HepG2 (cell line): ENCODE measurements around the gene SLC4A5. TPM values are rescaled to one million over a fixed set of nuclear protein-coding genes. Genes with fewer than 3 reads are reported as not detected.
A peak's percentile ranks its signal among the peaks of the same experiment; 100 is the strongest.

ENCODE experiments used
- BRF2 ChIP-seq: sonication (generic); formaldehyde crosslinking; IDR thresholded peaks from 2 replicates; pipeline ENCODE4 v1.8.1; 2022; ENCODE audit warnings: mild to moderate bottlenecking, missing genetic modification reagents
- CEBPG ChIP-seq: IDR thresholded peaks from 2 replicates; pipeline ENCODE4 v1.6.1; 2016
- CSRNP2 ChIP-seq: sonication (generic); formaldehyde crosslinking; conservative IDR thresholded peaks from 2 replicates; pipeline ENCODE4 v1.8.0; 2022; ENCODE audit warnings: low read depth, missing genetic modification reagents
- DR1 ChIP-seq: sonication (generic); formaldehyde crosslinking; IDR thresholded peaks from 2 replicates; pipeline ENCODE4 v1.8.0; 2021; ENCODE audit warnings: mild to moderate bottlenecking, missing genetic modification reagents, inconsistent platforms
- IRX3 ChIP-seq: sonication (generic); formaldehyde crosslinking; IDR thresholded peaks from 2 replicates; pipeline ENCODE4 v1.8.1; 2023; ENCODE audit warnings: mild to moderate bottlenecking, low read depth, missing genetic modification reagents, borderline replicate concordance
- KLF11 ChIP-seq: IDR thresholded peaks from 2 replicates; pipeline ENCODE4 v1.6.1; 2016; ENCODE audit warnings: missing compliant biosample characterization
- MIER3 ChIP-seq: IDR thresholded peaks from 2 replicates; pipeline ENCODE4 v1.6.1; 2016; ENCODE audit warnings: missing compliant biosample characterization, borderline replicate concordance
- NBN ChIP-seq: fragments of 450-650 bp; conservative IDR thresholded peaks from 2 replicates; pipeline ENCODE4 v1.6.1; 2017
- PATZ1 ChIP-seq: sonication (generic); formaldehyde crosslinking; IDR thresholded peaks from 2 replicates; pipeline ENCODE4 v1.4.0; 2020; ENCODE audit warnings: missing genetic modification reagents
- SKI ChIP-seq: fragments of 450-650 bp; IDR thresholded peaks from one replicate; pipeline ENCODE4 v1.6.1; 2018; ENCODE audit warnings: mild to moderate bottlenecking; ENCODE audit not compliant: partially characterized antibody
- SNAI1 ChIP-seq: sonication (generic); formaldehyde crosslinking; IDR thresholded peaks from 2 replicates; pipeline ENCODE4 v1.5.0; 2020; ENCODE audit warnings: mild to moderate bottlenecking, missing genetic modification reagents, borderline replicate concordance
- SOX6 ChIP-seq, 2 experiments: fragments of 450-650 bp in 1 of 2; sonication (generic) in 1 of 2; formaldehyde crosslinking in 1 of 2; IDR thresholded peaks; 2 replicates each; pipeline versions ENCODE4 v1.4.0 to v1.6.1; 2017 to 2020; ENCODE audit warnings: antibody characterized with exemption in 1 of 2, mild to moderate bottlenecking in 1 of 2, missing genetic modification reagents in 1 of 2
- TEF ChIP-seq: sonication (generic); formaldehyde crosslinking; IDR thresholded peaks from 2 replicates; pipeline ENCODE4 v1.5.0; 2020; ENCODE audit warnings: missing genetic modification reagents
- TSC22D2 ChIP-seq: sonication (generic); formaldehyde crosslinking; IDR thresholded peaks from 2 replicates; pipeline ENCODE4 v1.5.1; 2020; ENCODE audit warnings: missing genetic modification reagents, mild to moderate bottlenecking, borderline replicate concordance
- ZBTB44 ChIP-seq: sonication (generic); formaldehyde crosslinking; IDR thresholded peaks from 2 replicates; pipeline ENCODE4 v1.4.0; 2020; ENCODE audit warnings: missing genetic modification reagents
- ZNF24 ChIP-seq: fragments of 450-650 bp; IDR thresholded peaks from 2 replicates; pipeline ENCODE4 v1.6.1; 2017; ENCODE audit warnings: antibody characterized with exemption, mild to moderate bottlenecking
- ZNF280B ChIP-seq: sonication (generic); formaldehyde crosslinking; IDR thresholded peaks from 2 replicates; pipeline ENCODE4 v1.5.0; 2020; ENCODE audit warnings: missing genetic modification reagents, mild to moderate bottlenecking, borderline replicate concordance
- ZNF549 ChIP-seq: sonication (generic); formaldehyde crosslinking; IDR thresholded peaks from 2 replicates; pipeline ENCODE4 v1.5.0; 2020; ENCODE audit warnings: missing genetic modification reagents
- ZNF619 ChIP-seq: sonication (generic); formaldehyde crosslinking; IDR thresholded peaks from 2 replicates; pipeline ENCODE4 v1.4.0; 2020; ENCODE audit warnings: mild to moderate bottlenecking, missing genetic modification reagents
- ZNF660 ChIP-seq: sonication (generic); formaldehyde crosslinking; IDR thresholded peaks from 2 replicates; pipeline ENCODE4 v1.5.1; 2020; ENCODE audit warnings: mild to moderate bottlenecking, low read depth, missing genetic modification reagents, borderline replicate concordance
- polyA plus RNA-seq, 8 experiments: library from polyadenylated mRNA; depleted of rRNA in 3 of 8; stranded (reverse) in 7 of 8; unstranded in 1 of 8; fragments of >200 nt; fragmentation: Illumina TruSeq in 4 of 8; extraction: Trizol in 4 of 8; gene quantifications; 2 replicates each; pipeline versions ENCODE4 v1.2.1 to v1.2.3, GENCODE V29; 2011 to 2016; ENCODE audit warnings: low read depth in 4 of 8, missing spikeins in 1 of 8, mixed read lengths in 1 of 8; ENCODE audit not compliant: insufficient read depth in 1 of 8
- total RNA-seq, 5 experiments: library from RNA; depleted of rRNA; stranded (reverse); fragments of >200 nt; fragmentation: Illumina TruSeq; extraction: Trizol; gene quantifications; 2 replicates each; pipeline ENCODE4 v1.2.3, GENCODE V29; 2016; ENCODE audit warnings: low read depth in 1 of 5

Gene SLC4A5
- total and polyA plus RNA-seq, 2 of the 13 experiments (the other 11 are each of a cell fraction or from before 2014, with no cell fraction given) = 0.50 TPM; not detected in 1

GRCh38 chr2:74391209-74391579, 48.0 kb upstream of the SLC4A5 start (continued):
- TF ChIP-seq ZNF280B (CRISPR knock-in tag) (no peak), ZNF549 (CRISPR knock-in tag) (no peak), TSC22D2 (peak; percentile 23; the same call in 1 of the 2 replicates), SKI (no peak), MIER3 (CRISPR knock-in tag) (0 out of 2 replicates have a peak, but pooled peaks have one; percentile 21), SNAI1 (CRISPR knock-in tag) (peak; percentile 49; the same call in 1 of the 2 replicates), CEBPG (CRISPR knock-in tag) (no peak), ZNF660 (CRISPR knock-in tag) (no peak), IRX3 (CRISPR knock-in tag) (no peak), NBN (no peak), ZBTB44 (CRISPR knock-in tag) (no peak), ZNF619 (CRISPR knock-in tag) (no peak), SOX6 (IDR thresholded peaks at IDR 0.05) (no peak), SOX6 (CRISPR knock-in tag; IDR thresholded peaks at IDR 0.05) (no peak), ZNF24 (no peak), PATZ1 (CRISPR knock-in tag) (no peak), CSRNP2 (CRISPR knock-in tag) (no peak), TEF (CRISPR knock-in tag) (no peak), DR1 (no peak), BRF2 (CRISPR knock-in tag) (no peak), KLF11 (CRISPR knock-in tag) (no peak; the same call in 1 of the 2 replicates)
